K562 (cell line): Measurements from ENCODE around the gene NUP43. TPM values are rescaled to one million over a fixed set of nuclear protein-coding genes. Genes with fewer than 3 reads are reported as not detected.

Experiments
- BHLHE40 ChIP-seq: IDR thresholded peaks from 2 replicates; pipeline ENCODE4 v1.6.1; 2011; ENCODE audit warnings: low read length, improper control_type of control experiment
- CC2D1A ChIP-seq: fragments of 450-650 bp; IDR thresholded peaks from 2 replicates; pipeline ENCODE4 v1.6.1; 2017; ENCODE audit warnings: mild to moderate bottlenecking
- ERF ChIP-seq: fragments of 450-650 bp; formaldehyde crosslinking; IDR thresholded peaks from 2 replicates; pipeline ENCODE4 v1.4.0; 2020; ENCODE audit warnings: mild to moderate bottlenecking, mixed read lengths
- FOXA3 ChIP-seq, 2 experiments: fragments of 450-650 bp in 1 of 2; sonication (generic) in 1 of 2; formaldehyde crosslinking; IDR thresholded peaks in 1 of 2; conservative IDR thresholded peaks in 1 of 2; 2 replicates each; pipeline versions ENCODE4 v1.4.0 to v1.8.0; 2020 to 2022; ENCODE audit warnings: mild to moderate bottlenecking in 2 of 2, missing genetic modification reagents in 1 of 2
- FOXP1 ChIP-seq: sonication (generic); formaldehyde crosslinking; IDR thresholded peaks from 2 replicates; pipeline ENCODE4 v1.8.0; 2022; ENCODE audit warnings: mild to moderate bottlenecking, missing genetic modification reagents
- HNRNPK ChIP-seq: fragments of 200-400 bp; formaldehyde crosslinking; IDR thresholded peaks from one replicate; pipeline ENCODE4 v1.6.1; 2018; ENCODE audit warnings: mild to moderate bottlenecking, low read depth, low read length; ENCODE audit not compliant: poor library complexity, severe bottlenecking
- HNRNPUL1 ChIP-seq: fragments of 200-400 bp; formaldehyde crosslinking; IDR thresholded peaks from 2 replicates; pipeline ENCODE4 v1.6.1; 2017; ENCODE audit warnings: low read length
- NFRKB ChIP-seq: fragments of 450-650 bp; IDR thresholded peaks from 2 replicates; pipeline ENCODE4 v1.6.1; 2016; ENCODE audit warnings: low read depth
- NR3C1 ChIP-seq: sonication (generic); formaldehyde crosslinking; IDR thresholded peaks from 2 replicates; pipeline ENCODE4 v1.8.1; 2022; ENCODE audit warnings: missing genetic modification reagents
- POLR2AphosphoS5 ChIP-seq: IDR thresholded peaks from 2 replicates; pipeline ENCODE4 v1.6.1; 2011; ENCODE audit warnings: mild to moderate bottlenecking, low read depth, low read length, moderate library complexity; ENCODE audit not compliant: control insufficient read depth, insufficient read depth
- RBM22 ChIP-seq: fragments of 200-400 bp; formaldehyde crosslinking; IDR thresholded peaks from 2 replicates; pipeline ENCODE4 v1.6.1; 2018; ENCODE audit warnings: low read length, low read depth; ENCODE audit not compliant: poor library complexity, severe bottlenecking
- SLC30A9 ChIP-seq: fragments of 250-450 bp; sonication (Bioruptor Pico); IDR thresholded peaks from 2 replicates; pipeline ENCODE4 v1.8.0; 2022; ENCODE audit warnings: mild to moderate bottlenecking, moderate library complexity
- TARDBP ChIP-seq: fragments of 450-650 bp; IDR thresholded peaks from 2 replicates; pipeline ENCODE4 v1.6.1; 2016
- TRIM24 ChIP-seq, 2 experiments: fragments of 450-650 bp; IDR thresholded peaks; 2 replicates each; pipeline ENCODE4 v1.6.1; 2016
- ZNF212 ChIP-seq: fragments of 450-650 bp; formaldehyde crosslinking; IDR thresholded peaks from 2 replicates; pipeline ENCODE4 v1.4.0; 2020; ENCODE audit warnings: mild to moderate bottlenecking
- ZNF583 ChIP-seq: fragments of 250-450 bp; sonication (Bioruptor Pico); IDR thresholded peaks from 2 replicates; pipeline ENCODE4 v1.4.0; 2020
- ZNF668 ChIP-seq: fragments of 250-450 bp; sonication (Bioruptor Pico); IDR thresholded peaks from 2 replicates; pipeline ENCODE4 v1.8.0; 2022; ENCODE audit warnings: mild to moderate bottlenecking, inconsistent platforms
- polyA plus RNA-seq, 8 experiments: library from polyadenylated mRNA; depleted of rRNA in 4 of 8; stranded (reverse) in 5 of 8; unstranded in 3 of 8; fragments of >200 nt; fragmentation: Nextera tagmentation in 2 of 8; fragmentation: Illumina TruSeq in 1 of 8; extraction: Ambion mirVana in 2 of 8; extraction: Trizol in 1 of 8; gene quantifications; 2 replicates each; pipeline versions ENCODE4 v1.2.1 to v1.2.3, GENCODE V29; 2011 to 2014; ENCODE audit warnings: inconsistent platforms in 1 of 8, missing spikeins in 1 of 8
- total RNA-seq, 7 experiments: library from RNA; depleted of rRNA in 6 of 7; stranded (reverse); fragments of >200 nt in 6 of 7; fragmentation: Illumina TruSeq in 2 of 7; extraction: Trizol in 2 of 7; gene quantifications; 2 replicates each; pipeline versions ENCODE4 v1.2.1 to v1.2.3, GENCODE V29; 2011 to 2021; ENCODE audit warnings: low replicate concordance in 1 of 7
- TF ChIP-seq, protein P1 (sequence below): fragments of 450-650 bp; IDR thresholded peaks from one replicate; pipeline ENCODE4 v1.6.1; 2018; ENCODE audit warnings: mild to moderate bottlenecking, moderate library complexity; ENCODE audit not compliant: partially characterized antibody
- TF ChIP-seq, protein P2 (sequence below): IDR thresholded peaks from 2 replicates; pipeline ENCODE4 v1.6.1; 2011; ENCODE audit warnings: borderline replicate concordance, low read depth, mild to moderate bottlenecking, moderate library complexity, low read length; ENCODE audit not compliant: insufficient read depth, poor library complexity, severe bottlenecking
- TF ChIP-seq, protein P3 (sequence below): fragments of 450-650 bp; IDR thresholded peaks from 2 replicates; pipeline ENCODE4 v1.6.1; 2016; ENCODE audit warnings: antibody characterized with exemption
- TF ChIP-seq, protein P4 (sequence below): fragments of 250-450 bp; sonication (Bioruptor Pico); IDR thresholded peaks from 2 replicates; pipeline ENCODE4 v1.8.0; 2022; ENCODE audit warnings: inconsistent platforms
- TF ChIP-seq, protein P5 (sequence below): sonication (generic); formaldehyde crosslinking; IDR thresholded peaks from 2 replicates; pipeline ENCODE4 v1.8.0; 2022; ENCODE audit warnings: mild to moderate bottlenecking, missing genetic modification reagents

NUP43 gene
- total and polyA plus RNA-seq, 9 of the 15 experiments (the other 6 are each of a cell fraction or from before 2014, with no cell fraction given): 28.9 to 136 (median 67.4) TPM

DNA sequence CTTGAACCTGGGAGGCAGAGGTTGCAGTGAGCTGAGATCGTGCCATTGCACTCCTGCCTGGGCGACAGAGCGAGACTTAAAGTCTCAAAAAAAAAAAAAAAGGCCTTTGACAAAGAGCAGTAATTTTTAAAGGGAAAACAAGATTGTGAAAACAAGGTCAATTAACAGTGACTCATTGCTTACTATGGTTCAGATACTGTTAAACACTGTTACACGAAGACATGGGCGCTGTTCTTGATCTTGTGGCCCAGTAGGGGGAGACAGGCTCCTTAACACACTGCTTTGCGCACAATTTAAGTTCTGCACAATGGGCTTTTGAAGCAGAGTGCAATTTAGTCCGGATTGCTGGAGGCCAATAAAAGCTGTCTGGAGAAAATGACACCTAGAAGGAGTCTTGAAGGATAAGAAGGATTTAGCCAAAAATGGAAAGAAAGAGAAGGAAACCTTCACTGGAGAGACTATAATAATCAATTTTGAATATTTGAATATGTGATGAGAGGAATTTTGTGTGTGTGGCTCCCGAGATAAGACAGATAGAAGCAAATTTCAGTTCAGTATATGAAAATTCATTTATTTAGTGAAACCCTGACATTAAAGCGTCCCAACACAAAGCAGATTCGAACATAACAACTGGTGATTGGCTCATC lies 22.4 kb downstream of the NUP43 start (continued):
- TF ChIP-seq, protein P1, sequence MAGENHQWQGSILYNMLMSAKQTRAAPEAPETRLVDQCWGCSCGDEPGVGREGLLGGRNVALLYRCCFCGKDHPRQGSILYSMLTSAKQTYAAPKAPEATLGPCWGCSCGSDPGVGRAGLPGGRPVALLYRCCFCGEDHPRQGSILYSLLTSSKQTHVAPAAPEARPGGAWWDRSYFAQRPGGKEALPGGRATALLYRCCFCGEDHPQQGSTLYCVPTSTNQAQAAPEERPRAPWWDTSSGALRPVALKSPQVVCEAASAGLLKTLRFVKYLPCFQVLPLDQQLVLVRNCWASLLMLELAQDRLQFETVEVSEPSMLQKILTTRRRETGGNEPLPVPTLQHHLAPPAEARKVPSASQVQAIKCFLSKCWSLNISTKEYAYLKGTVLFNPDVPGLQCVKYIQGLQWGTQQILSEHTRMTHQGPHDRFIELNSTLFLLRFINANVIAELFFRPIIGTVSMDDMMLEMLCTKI: no peak
- TF ChIP-seq HNRNPK (no peak), FOXA3 (CRISPR knock-in tag; conservative IDR thresholded peaks at IDR 0.05 in 1 of 2, IDR thresholded peaks at IDR 0.05 in 1 of 2) (peak in 1 of 2 experiments; percentile 74; a peak in 2 of 4 replicates), NR3C1 (no peak), CC2D1A (peak; percentile 64), TRIM24 (IDR thresholded peaks at IDR 0.05) (0 out of 4 replicates have a peak, but pooled peaks have one; percentile 11 to 19), FOXP1 (CRISPR knock-in tag) (peak; percentile 74; the same call in 1 of the 2 replicates), HNRNPUL1 (no peak), RBM22 (no peak), ZNF583 (no peak), TARDBP (peak; percentile 29; the same call in 1 of the 2 replicates), NFRKB (no peak), BHLHE40 (peak; percentile 27; the same call in 1 of the 2 replicates), ZNF212 (CRISPR knock-in tag) (no peak), SLC30A9 (CRISPR knock-in tag) (no peak), ERF (CRISPR knock-in tag) (no peak), POLR2AphosphoS5 (0 out of 2 replicates have a peak, but pooled peaks have one; percentile 21), ZNF668 (CRISPR knock-in tag) (peak; percentile 78; the same call in 1 of the 2 replicates)
- TF ChIP-seq, protein P2, sequence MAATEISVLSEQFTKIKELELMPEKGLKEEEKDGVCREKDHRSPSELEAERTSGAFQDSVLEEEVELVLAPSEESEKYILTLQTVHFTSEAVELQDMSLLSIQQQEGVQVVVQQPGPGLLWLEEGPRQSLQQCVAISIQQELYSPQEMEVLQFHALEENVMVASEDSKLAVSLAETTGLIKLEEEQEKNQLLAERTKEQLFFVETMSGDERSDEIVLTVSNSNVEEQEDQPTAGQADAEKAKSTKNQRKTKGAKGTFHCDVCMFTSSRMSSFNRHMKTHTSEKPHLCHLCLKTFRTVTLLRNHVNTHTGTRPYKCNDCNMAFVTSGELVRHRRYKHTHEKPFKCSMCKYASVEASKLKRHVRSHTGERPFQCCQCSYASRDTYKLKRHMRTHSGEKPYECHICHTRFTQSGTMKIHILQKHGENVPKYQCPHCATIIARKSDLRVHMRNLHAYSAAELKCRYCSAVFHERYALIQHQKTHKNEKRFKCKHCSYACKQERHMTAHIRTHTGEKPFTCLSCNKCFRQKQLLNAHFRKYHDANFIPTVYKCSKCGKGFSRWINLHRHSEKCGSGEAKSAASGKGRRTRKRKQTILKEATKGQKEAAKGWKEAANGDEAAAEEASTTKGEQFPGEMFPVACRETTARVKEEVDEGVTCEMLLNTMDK: peak; percentile 71
- TF ChIP-seq, protein P3, sequence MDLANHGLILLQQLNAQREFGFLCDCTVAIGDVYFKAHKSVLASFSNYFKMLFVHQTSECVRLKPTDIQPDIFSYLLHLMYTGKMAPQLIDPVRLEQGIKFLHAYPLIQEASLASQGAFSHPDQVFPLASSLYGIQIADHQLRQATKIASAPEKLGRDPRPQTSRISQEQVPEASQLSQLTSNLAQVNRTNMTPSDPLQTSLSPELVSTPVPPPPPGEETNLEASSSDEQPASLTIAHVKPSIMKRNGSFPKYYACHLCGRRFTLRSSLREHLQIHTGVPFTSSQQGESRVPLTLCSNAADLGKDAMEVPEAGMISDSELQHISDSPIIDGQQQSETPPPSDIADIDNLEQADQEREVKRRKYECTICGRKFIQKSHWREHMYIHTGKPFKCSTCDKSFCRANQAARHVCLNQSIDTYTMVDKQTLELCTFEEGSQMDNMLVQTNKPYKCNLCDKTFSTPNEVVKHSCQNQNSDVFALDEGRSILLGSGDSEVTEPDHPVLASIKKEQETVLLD: 0 out of 2 replicates have a peak, but pooled peaks have one; percentile 12
- TF ChIP-seq, protein P4, sequence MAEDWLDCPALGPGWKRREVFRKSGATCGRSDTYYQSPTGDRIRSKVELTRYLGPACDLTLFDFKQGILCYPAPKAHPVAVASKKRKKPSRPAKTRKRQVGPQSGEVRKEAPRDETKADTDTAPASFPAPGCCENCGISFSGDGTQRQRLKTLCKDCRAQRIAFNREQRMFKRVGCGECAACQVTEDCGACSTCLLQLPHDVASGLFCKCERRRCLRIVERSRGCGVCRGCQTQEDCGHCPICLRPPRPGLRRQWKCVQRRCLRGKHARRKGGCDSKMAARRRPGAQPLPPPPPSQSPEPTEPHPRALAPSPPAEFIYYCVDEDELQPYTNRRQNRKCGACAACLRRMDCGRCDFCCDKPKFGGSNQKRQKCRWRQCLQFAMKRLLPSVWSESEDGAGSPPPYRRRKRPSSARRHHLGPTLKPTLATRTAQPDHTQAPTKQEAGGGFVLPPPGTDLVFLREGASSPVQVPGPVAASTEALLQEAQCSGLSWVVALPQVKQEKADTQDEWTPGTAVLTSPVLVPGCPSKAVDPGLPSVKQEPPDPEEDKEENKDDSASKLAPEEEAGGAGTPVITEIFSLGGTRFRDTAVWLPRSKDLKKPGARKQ (CRISPR knock-in tag): no peak; the same call in 1 of the 2 replicates
- TF ChIP-seq, protein P5, sequence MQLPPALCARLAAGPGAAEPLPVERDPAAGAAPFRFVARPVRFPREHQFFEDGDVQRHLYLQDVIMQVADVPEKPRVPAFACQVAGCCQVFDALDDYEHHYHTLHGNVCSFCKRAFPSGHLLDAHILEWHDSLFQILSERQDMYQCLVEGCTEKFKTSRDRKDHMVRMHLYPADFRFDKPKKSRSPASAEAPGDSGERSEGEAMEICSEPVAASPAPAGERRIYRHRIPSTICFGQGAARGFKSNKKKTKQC (CRISPR knock-in tag): no peak
